T-helper 2 cell treated with Interferon-gamma antibody and Interleukin-4, amounts not matched to agents 100 ng/mL and 5 ng/mL, for 36 hours (primary cell): ENCODE data around the gene MBNL1. TPM values are rescaled to one million over a fixed set of nuclear protein-coding genes. Genes with fewer than 3 reads are reported as not detected.
"Not testable (repeated sequence)": the region's sequence is repeated elsewhere in the genome, so short reads cannot be mapped to it uniquely, and the experiment has no call there.

ENCODE experiments used
- intact Hi-C: fragments of 100-400 bp; cut with micrococcal nuclease; formaldehyde crosslinking; loops from one replicate; pipeline ENCODE4 v1.15.1; 2023
- total RNA-seq: library from RNA; stranded (reverse); gene quantifications from 2 replicates; pipeline ENCODE4 v1.2.3, GENCODE V29; 2022

MBNL1 gene
- total RNA-seq, 1 donor from 2014 or later: 396 TPM

- intact Hi-C loops: not testable (repeated sequence)
These were observed 166.5 kb downstream of the MBNL1 start for GRCh38 chr3:152435210-152435609.

GRCh38 chr3:152436707-152437590 is 168.2 kb downstream of the MBNL1 start:
- intact Hi-C loops: no loop called here

GRCh38 chr3:152438181-152438580 is 169.5 kb downstream of the MBNL1 start:
- intact Hi-C loops: no loop called here

- intact Hi-C loops: no loop called here
These were observed 170.0 kb downstream of the MBNL1 start for GRCh38 chr3:152438706-152439105.

- intact Hi-C loops: loop anchor here (5.0 kb wide), 2 partner anchors 163 to 258 kb away; no protein-coding TSS in a partner anchor
These were observed 171.5 kb downstream of the MBNL1 start for GRCh38 chr3:152440243-152440642.

DNA sequence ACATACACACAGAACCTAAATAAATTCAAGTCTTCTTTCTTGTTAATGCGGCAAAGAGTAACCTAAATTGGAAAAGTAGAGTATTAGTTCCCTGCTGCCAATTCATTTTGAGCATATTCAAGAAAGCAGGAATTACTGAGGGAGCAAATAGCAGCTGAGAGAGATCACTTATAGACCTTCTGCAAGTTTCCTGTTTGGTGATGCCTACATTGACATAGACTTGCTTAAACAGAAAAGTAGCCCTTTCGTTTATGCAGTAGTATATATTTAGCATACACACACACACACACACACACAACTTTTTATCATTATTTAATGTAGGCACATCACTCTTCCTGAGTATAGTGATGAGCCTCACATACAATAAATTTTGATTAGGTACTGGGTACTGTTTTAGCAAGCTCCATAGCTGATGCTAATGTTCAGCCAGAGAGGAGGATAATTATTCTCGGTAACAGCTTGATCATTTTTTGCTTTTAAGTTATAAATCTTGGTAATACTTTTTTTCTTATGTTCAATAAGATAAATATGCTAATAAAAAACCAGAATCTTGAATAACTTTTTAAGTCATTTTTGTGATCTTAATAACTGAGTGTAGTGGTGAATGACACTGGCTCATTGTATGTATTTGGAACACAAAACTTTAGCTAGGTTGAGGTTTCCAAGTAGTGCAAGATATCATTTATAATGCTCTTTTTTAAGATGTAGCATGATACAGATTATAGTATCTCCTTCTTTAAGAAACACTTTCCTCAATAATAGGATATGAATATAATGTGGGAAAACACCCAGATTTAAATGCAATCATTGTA is 174.7 kb downstream of the MBNL1 start:
- intact Hi-C loops: loop anchor here (5.0 kb wide), 2 partner anchors 166 to 261 kb away; no protein-coding TSS in a partner anchor

DNA sequence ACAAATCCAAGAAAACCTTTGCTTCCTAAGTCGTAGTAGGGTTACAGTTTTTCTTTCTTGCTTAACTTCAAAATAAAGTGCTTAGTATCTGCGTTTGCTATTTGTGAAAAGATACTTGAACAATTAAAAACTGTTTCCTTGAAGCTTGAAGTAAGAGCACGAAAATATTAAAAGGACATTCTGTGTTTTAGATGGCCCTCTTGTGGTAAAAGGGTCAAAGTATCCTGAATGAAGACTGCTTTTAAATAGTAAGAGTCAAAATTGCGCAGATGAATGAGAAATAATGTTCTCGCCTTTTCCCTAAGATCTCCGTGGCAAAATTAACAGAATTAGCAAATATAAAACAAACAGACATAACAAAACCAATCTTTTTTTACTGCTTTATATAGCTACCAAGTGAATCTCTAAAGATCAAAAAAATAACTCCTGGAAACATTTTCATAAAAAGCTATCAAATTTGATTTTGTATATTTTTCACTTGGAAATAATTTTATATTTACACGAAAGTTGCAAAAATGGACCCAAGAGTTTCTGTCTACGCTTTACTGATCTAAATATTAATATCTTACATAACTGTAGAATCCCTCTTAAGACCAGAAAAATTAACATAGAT is 175.4 kb downstream of the MBNL1 start:
- intact Hi-C loops: loop anchor here (5.0 kb wide), 2 partner anchors 167 to 262 kb away; no protein-coding TSS in a partner anchor

- intact Hi-C loops: no loop called here
These were observed 176.5 kb downstream of the MBNL1 start for GRCh38 chr3:152445212-152445611.

DNA sequence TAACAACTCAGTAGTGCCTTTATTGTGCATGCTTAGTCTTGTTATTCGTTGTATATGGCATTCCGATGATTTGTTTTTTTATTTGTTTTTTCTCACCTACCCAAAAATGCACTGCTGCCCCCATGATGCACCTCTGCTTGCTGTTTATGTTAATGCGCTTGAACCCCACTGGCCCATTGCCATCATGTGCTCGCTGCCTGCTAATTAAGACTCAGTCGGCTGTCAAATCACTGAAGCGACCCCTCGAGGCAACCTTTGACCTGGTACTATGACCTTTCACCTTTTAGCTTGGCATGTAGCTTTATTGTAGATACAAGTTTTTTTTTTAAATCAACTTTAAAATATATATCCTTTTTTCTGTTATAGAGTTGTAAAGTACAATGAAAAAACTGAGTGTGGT is 177.8 kb downstream of the MBNL1 start:
- intact Hi-C loops: no loop called here

DNA sequence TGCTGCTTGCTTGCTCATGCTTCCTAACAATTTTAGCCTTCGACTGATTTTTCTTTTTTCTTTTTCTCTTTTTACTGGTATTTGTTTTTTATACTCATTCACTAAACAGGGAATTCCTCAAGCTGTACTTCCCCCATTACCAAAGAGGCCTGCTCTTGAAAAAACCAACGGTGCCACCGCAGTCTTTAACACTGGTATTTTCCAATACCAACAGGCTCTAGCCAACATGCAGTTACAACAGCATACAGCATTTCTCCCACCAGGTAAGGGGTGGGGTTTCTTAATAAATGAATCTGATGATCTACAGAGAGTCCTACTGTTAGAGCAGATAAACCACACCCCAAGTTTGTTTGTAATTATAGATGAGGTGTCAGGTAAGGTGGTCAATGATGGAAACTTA is 178.8 kb downstream of the MBNL1 start:
- intact Hi-C loops: no loop called here

DNA sequence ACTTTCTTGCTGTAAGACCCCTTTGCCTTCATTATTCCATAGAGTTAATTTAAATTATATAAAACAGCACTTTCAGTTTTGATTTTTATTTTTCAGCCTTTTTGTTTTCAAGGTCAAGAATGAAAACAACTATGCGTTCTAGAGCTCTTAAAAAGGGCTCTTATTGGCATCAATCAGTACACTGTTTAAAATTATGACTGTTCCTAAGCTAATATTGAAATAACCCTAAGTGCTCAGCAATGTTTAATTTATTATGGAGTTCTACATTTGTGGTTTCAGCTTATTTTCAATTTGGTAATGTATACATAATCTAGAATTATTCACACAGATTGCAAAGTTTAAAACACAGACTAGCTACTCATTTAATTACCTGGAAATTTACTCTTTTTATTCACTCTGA is 179.4 kb downstream of the MBNL1 start:
- intact Hi-C loops: no loop called here

DNA sequence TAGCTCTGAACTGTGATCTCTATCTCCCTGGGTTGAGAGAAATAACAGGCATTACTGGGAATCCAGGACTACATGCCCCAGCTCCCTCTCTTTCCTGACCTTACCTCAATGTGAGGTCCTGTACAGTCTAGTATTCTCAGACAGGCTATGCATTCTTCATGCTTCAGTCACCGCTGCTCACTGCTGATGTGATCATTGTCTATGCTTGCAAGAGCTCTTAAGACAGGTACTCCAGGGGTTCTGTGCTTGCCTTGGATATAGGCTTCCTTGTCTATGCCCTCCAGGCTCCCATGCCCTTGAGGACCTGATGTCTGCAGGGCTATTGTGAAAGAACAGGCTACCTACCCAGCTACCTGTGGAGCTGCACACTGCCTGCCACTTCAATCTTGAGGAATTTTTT is 183.6 kb downstream of the MBNL1 start:
- intact Hi-C loops: loop anchor here (10.0 kb wide), 1 partner anchor 148 kb away; no protein-coding TSS in a partner anchor

GRCh38 chr3:152454076-152454875 is 185.5 kb downstream of the MBNL1 start:
- intact Hi-C loops: loop anchor here (10.0 kb wide), 1 partner anchor 149 kb away; no protein-coding TSS in a partner anchor

DNA sequence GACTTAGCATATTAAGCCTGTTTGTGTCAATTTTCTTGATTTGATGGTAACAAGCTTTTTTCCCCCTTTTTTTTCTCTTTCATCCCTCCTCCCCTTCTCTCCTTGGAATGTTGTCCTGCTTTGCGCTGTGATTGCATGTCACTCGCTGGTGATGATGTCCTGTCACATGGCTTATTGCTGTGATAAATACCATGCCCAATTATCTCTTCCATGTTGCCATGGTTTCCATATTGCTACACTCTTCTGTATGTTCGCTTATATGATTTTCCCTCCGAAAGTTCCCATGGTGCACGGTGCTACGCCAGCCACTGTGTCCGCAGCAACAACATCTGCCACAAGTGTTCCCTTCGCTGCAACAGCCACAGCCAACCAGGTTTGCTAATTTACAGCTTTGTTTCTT is 187.3 kb downstream of the MBNL1 start:
- intact Hi-C loops: loop anchor here (10.0 kb wide), 1 partner anchor 151 kb away; no protein-coding TSS in a partner anchor

DNA sequence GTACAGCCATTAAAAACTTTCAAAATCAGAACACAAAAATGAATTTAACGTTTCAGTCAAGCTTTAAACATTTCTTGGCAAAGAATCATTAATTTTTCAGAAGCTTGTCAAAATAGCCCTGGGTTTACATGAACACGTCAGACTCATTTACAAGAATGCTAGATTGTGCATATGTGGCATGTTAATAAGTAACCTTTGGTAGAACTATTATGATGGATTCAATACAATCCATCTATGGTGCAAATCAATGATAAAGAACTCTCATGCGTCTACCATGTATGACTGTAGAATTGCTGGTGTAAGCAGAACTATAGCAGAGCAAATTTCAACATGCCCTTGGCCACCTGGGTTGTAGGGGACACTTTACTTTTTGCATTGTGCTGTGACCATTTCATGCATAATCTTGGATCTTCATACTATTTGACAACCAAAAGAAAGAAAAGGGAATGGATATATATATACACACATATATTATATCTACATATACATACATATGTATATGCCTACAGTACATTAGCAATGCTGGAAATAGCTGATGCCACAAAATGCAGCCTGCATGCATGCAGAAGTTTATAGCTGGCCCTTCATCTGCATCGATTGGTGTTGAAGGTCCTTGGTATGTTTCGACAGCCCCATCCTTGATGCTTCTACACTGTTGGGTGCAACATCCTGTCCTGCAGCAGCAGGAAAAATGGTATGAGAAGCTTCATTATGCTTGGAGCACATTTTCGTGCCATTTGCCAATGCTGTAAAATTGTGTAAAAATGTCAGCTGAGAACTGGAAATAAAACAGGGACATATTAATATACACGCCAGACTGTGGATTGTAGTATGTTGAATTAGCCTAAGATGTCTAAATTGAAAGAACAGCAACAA is 189.0 kb downstream of the MBNL1 start:
- intact Hi-C loops: loop anchor here (10.0 kb wide), 1 partner anchor 153 kb away; no protein-coding TSS in a partner anchor

GRCh38 chr3:152458376-152459117 is 189.8 kb downstream of the MBNL1 start:
- intact Hi-C loops: loop anchor here (10.0 kb wide), 1 partner anchor 154 kb away; no protein-coding TSS in a partner anchor

GRCh38 chr3:152459118-152459515 is 190.4 kb downstream of the MBNL1 start:
- intact Hi-C loops: loop anchor here (10.0 kb wide), 1 partner anchor 154 kb away; no protein-coding TSS in a partner anchor

GRCh38 chr3:152459572-152459971 is 190.8 kb downstream of the MBNL1 start:
- intact Hi-C loops: loop anchor here (10.0 kb wide), 1 partner anchor 155 kb away; no protein-coding TSS in a partner anchor

DNA sequence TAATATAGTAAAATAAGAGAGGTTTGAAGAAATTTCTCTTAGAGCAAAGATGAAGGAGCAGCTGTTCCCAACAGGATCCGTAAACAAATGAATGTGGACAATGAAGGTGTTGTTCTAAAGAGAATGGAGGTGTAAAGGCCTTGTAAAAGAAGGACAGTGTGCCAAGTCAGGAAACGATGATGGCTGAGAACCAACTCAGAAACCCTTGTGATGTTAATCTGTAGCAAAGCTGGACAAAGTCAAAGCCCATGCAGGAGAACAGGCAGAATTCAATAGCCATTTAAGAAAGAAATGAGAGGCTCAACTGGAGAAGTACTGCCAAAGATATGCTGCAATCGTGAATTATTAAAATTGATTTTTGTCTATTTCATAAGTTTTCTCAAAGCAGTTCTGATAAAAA is 192.2 kb downstream of the MBNL1 start:
- intact Hi-C loops: no loop called here
